WI38 (cell line): ENCODE data around the gene TSPAN32.

Source experiments
- H3K4me3 ChIP-seq: 2 replicates; pipeline ENCODE4 v1.5.1; 2011; ENCODE audit warnings: low read depth, mild to moderate bottlenecking, control low read depth, low read length
- CTCF ChIP-seq: IDR thresholded peaks from 2 replicates; pipeline ENCODE4 v1.5.1; 2012; ENCODE audit warnings: low read depth, mild to moderate bottlenecking, control low read depth, low read length

The TSPAN32 gene

GRCh38 chr11:2365571-2366210, 63.9 kb downstream of the TSPAN32 start:
- no peak overlapping the region for H3K4me3 ChIP-seq
- TF ChIP-seq CTCF: no peak

- TF ChIP-seq CTCF: no peak
- no peak overlapping the region for H3K4me3 ChIP-seq
Measured at GRCh38 chr11:2366276-2366675, 64.5 kb downstream of the TSPAN32 start.

GRCh38 chr11:2366733-2367132, 64.9 kb downstream of the TSPAN32 start:
- no peak for TF ChIP-seq CTCF
- H3K4me3 ChIP-seq: no peak overlapping the region

GRCh38 chr11:2367266-2368160, 65.7 kb downstream of the TSPAN32 start:
- no peak for TF ChIP-seq CTCF
- no peak overlapping the region for H3K4me3 ChIP-seq
